Erythroblast (primary cell): Measurements from ENCODE around the gene TCTN1.

Source experiments
- GATA1 ChIP-seq: IDR thresholded peaks from 2 replicates; pipeline ENCODE4 v1.6.1; 2011; ENCODE audit warnings: low read depth, mild to moderate bottlenecking, control low read depth, low read length, moderate library complexity
- POLR2A ChIP-seq: IDR thresholded peaks from 2 replicates; pipeline ENCODE4 v1.6.1; 2011; ENCODE audit warnings: mild to moderate bottlenecking, low read length

- TF ChIP-seq POLR2A (no peak), GATA1 (no peak)
Observed at GRCh38 chr12:110698171-110698902, 84.4 kb downstream of the TCTN1 start.
